Brain microvascular endothelial cell (primary cell): ENCODE measurements around the gene BTN2A1.

Source experiments
- DNase-seq: peaks from one replicate; pipeline ENCODE4 v3.0.0-alpha.2; 2020
- H3K27ac ChIP-seq: fragments of 250-450 bp; sonication (Bioruptor Pico); 2 replicates; pipeline ENCODE4 v1.5.1; 2020; ENCODE audit warnings: mild to moderate bottlenecking, moderate library complexity
- H3K27me3 ChIP-seq: fragments of 250-450 bp; sonication (Bioruptor Pico); replicated peaks from 2 replicates; pipeline ENCODE4 v1.5.1; 2020; ENCODE audit warnings: mild to moderate bottlenecking
- H3K36me3 ChIP-seq: fragments of 250-450 bp; sonication (Bioruptor Pico); replicated peaks from 2 replicates; pipeline ENCODE4 v1.5.1; 2020; ENCODE audit warnings: mild to moderate bottlenecking
- H3K4me3 ChIP-seq: 2 replicates; pipeline ENCODE4 v1.5.1; 2011; ENCODE audit warnings: low read depth, mild to moderate bottlenecking, control low read depth, low read length, moderate library complexity
- in situ Hi-C: cut with HindIII; loops from 2 replicates; pipeline ENCODE4 v1.10.0; 2017; ENCODE audit warnings: low sequenced_read_pairs, low pct_ligation_motif_present
- TF ChIP-seq, protein P1 (sequence below): IDR thresholded peaks from 2 replicates; pipeline ENCODE4 v1.5.1; 2011; ENCODE audit warnings: low read depth, mild to moderate bottlenecking, moderate library complexity, low read length, control low read depth, inconsistent platforms; ENCODE audit errors: missing control alignments

Gene BTN2A1

DNA sequence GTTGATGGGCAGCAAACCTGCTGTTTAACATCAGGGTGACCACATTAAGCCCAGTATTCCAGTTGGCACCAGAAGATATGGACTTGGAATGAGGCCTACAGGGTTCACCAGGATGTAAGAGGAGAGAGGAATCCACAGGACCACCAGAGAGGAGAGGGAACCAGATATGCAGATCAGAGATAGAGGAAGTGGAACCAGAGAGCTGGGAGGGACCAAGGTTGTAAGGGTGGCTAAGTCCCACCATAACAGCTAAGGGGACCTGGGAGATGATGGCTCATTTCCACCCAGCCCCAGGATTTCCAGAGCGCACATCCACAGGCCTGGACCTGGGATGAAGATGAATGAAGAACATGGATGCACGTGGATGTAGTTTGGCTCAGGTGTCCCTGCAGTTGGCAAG is 11.1 kb downstream of the BTN2A1 start:
- in situ Hi-C loops, result no loop called here
- Histone ChIP-seq H3K27ac (no peak overlapping the region), H3K27me3 (no peaks in the 10 kb centered on the region), H3K36me3 (peaks cover 49% of the 10 kb centered on the region), H3K4me3 (no peak overlapping the region)
- TF ChIP-seq, protein P1, sequence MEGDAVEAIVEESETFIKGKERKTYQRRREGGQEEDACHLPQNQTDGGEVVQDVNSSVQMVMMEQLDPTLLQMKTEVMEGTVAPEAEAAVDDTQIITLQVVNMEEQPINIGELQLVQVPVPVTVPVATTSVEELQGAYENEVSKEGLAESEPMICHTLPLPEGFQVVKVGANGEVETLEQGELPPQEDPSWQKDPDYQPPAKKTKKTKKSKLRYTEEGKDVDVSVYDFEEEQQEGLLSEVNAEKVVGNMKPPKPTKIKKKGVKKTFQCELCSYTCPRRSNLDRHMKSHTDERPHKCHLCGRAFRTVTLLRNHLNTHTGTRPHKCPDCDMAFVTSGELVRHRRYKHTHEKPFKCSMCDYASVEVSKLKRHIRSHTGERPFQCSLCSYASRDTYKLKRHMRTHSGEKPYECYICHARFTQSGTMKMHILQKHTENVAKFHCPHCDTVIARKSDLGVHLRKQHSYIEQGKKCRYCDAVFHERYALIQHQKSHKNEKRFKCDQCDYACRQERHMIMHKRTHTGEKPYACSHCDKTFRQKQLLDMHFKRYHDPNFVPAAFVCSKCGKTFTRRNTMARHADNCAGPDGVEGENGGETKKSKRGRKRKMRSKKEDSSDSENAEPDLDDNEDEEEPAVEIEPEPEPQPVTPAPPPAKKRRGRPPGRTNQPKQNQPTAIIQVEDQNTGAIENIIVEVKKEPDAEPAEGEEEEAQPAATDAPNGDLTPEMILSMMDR, result no peak
- no peak for DNase-seq

DNA sequence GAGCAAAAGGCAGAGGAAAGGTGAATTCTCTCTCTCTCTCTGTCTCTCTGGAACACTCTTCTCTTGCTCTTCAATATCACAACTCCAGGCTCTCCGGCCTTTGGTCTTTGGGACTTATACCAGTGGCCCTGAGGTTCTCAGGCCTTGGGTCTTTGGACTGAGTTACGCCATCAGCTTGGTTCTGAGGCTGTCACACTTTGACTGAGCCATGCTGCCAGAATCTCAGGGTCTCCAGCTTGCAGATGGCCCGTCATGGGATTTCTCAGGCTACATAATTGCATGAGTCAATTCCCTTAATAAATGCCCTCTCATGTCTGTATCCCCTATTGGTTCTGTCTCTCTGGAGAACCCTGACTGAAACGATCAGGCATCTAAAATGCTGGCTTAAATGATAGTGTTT is 12.9 kb downstream of the BTN2A1 start:
- peaks cover 36% of the 10 kb centered on the region for H3K36me3 ChIP-seq
- TF ChIP-seq, protein P1, result no peak
- in situ Hi-C loops, result no loop called here
- no peak overlapping the region for H3K4me3 ChIP-seq
- no peaks in the 10 kb centered on the region for H3K27me3 ChIP-seq
- no peak overlapping the region for H3K27ac ChIP-seq
- no peak for DNase-seq

DNA sequence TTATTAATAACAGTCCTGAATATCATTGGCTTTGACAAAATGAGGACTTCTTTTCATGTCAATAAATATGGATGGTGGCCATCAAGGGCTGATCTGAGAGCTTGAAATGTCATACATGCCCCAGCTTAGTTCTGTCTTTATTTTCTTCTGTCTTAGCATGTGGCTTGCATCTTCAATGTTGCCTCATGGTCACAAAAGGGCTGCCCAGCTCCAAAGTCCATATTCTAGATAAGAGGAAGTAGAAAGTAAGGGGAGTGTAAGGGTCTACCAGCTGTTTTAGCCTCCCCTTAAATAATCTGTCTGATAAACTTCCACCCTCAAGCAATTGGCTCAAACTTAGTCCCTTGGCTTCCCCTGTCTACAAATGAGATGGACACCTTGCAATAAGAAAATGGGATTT is 14.2 kb downstream of the BTN2A1 start:
- Histone ChIP-seq H3K27ac (no peak overlapping the region), H3K36me3 (peaks cover 22% of the 10 kb centered on the region), H3K27me3 (no peaks in the 10 kb centered on the region), H3K4me3 (no peak overlapping the region)
- DNase-seq, result no peak
- in situ Hi-C loops, result no loop called here
- TF ChIP-seq, protein P1, result no peak

DNA sequence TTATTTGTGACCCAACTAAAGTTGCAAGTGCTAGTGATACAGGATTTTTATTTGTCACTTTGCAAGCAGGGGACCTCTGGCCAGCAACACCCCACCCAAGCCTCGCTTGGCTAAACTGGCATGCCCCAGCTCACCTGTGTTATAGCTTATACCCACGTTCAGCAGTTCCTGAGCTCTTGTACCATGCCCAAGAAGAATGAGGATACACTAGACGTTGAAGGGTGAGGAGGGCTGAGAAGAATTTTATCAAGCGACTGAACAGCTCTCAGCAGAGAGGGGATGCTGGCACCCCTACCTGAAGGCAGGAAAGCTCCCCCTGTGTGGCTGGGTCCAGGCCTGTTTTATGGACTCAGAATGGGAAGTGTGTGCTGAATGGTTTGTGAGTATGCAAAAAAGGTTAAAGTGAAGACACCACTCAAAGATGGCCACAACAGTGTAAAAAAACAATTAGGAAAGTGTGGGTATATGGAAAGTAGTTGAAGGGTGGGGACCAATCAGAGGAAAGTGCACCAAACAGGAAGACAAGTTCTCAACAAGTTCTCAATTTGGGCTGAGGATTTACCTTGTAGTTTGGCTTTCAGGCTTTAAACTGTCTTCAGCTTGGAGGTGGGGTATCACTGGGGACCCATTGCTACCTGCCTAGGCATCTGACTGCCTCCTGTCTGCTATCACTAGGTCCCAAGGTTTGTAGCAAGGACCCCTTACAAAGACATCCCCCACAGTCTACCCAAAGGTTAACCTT is 15.0 kb downstream of the BTN2A1 start:
- TF ChIP-seq, protein P1, result no peak
- DNase-seq, result no peak
- Histone ChIP-seq H3K27me3 (no peaks in the 10 kb centered on the region), H3K4me3 (no peak overlapping the region), H3K36me3 (peaks cover 15% of the 10 kb centered on the region), H3K27ac (peak overlapping the region; percentile 89)
- in situ Hi-C loops, result no loop called here

DNA sequence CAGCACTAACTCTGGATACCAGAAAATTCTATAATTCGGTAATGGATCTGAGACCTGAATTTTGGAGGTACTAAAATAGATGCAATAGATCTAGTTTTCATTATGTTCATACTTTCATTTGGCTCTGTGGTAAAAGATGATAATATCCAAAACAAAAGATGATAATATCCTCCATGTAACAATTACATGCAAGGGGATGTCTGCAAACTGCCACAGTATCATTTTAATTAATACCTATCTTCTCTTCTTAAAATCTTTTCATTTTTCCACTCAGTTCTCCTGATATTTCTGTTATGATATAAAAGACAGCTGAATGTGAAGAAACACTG is 15.6 kb downstream of the BTN2A1 start:
- peak overlapping the region; percentile 47 for H3K4me3 ChIP-seq
- peaks cover 8% of the 10 kb centered on the region for H3K36me3 ChIP-seq
- in situ Hi-C loops, result no loop called here
- H3K27me3 ChIP-seq, result no peaks in the 10 kb centered on the region
- DNase-seq, result no peak
- TF ChIP-seq, protein P1, result no peak
- H3K27ac ChIP-seq, result peak overlapping the region; percentile 89
